Neural progenitor cell (in vitro differentiated cells): ENCODE data around the gene EPS8. TPM values are rescaled to one million over a fixed set of nuclear protein-coding genes. Genes with fewer than 3 reads are reported as not detected.

Experiments
- DNase-seq: peaks from one replicate; pipeline ENCODE4 v3.0.0-alpha.2; 2016; ENCODE audit warnings: low spot score
- H2AFZ ChIP-seq: fragments of 200-600 bp; sonication (generic); replicated peaks from 2 replicates; pipeline ENCODE4 v1.6.1; 2016; ENCODE audit warnings: antibody characterized with exemption
- H3F3A ChIP-seq: fragments of 200-600 bp; sonication (generic); 2 replicates; pipeline ENCODE4 v1.6.1; 2016; ENCODE audit warnings: antibody characterized with exemption, low read depth
- H3K27ac ChIP-seq: fragments of 200-600 bp; sonication (generic); 2 replicates; pipeline ENCODE4 v1.5.1; 2016; ENCODE audit warnings: mild to moderate bottlenecking
- H3K27me3 ChIP-seq: fragments of 200-600 bp; sonication (generic); 2 replicates; pipeline ENCODE4 v1.6.1; 2016; ENCODE audit warnings: mild to moderate bottlenecking, moderate library complexity
- H3K36me3 ChIP-seq: fragments of 200-600 bp; sonication (generic); 2 replicates; pipeline ENCODE4 v1.5.1; 2016
- H3K4me1 ChIP-seq: fragments of 200-600 bp; sonication (generic); 2 replicates; pipeline ENCODE4 v1.6.1; 2016; ENCODE audit warnings: mixed run types
- H3K4me2 ChIP-seq: fragments of 200-600 bp; sonication (generic); 2 replicates; pipeline ENCODE4 v1.6.1; 2016
- H3K4me3 ChIP-seq: fragments of 200-600 bp; sonication (generic); 2 replicates; pipeline ENCODE4 v1.5.1; 2016
- H3K79me2 ChIP-seq: fragments of 200-600 bp; sonication (generic); 2 replicates; pipeline ENCODE4 v1.6.1; 2016; ENCODE audit warnings: low read depth
- H3K9ac ChIP-seq: fragments of 200-600 bp; sonication (generic); 2 replicates; pipeline ENCODE4 v1.6.1; 2016
- H3K9me3 ChIP-seq: fragments of 200-600 bp; sonication (generic); 2 replicates; pipeline ENCODE4 v1.5.1; 2016; ENCODE audit warnings: low read depth
- H4K20me1 ChIP-seq: fragments of 200-600 bp; sonication (generic); 2 replicates; pipeline ENCODE4 v1.6.1; 2016; ENCODE audit warnings: low read depth
- H3K27ac Mint-ChIP-seq: 3 replicates; pipeline ENCODE4 v1.8.0; 2021; ENCODE audit warnings: mixed read lengths
- H3K27me3 Mint-ChIP-seq: 2 replicates; pipeline ENCODE4 v1.8.0; 2022; ENCODE audit warnings: low read depth, mild to moderate bottlenecking, inconsistent platforms, moderate library complexity, mixed read lengths; ENCODE audit not compliant: insufficient read depth
- H3K36me3 Mint-ChIP-seq: 3 replicates; pipeline ENCODE4 v1.8.0; 2021; ENCODE audit warnings: mixed read lengths
- H3K4me1 Mint-ChIP-seq: 3 replicates; pipeline ENCODE4 v1.8.0; 2021; ENCODE audit warnings: mixed read lengths
- H3K4me3 Mint-ChIP-seq: 3 replicates; pipeline ENCODE4 v1.8.0; 2021; ENCODE audit warnings: mild to moderate bottlenecking, moderate library complexity, mixed read lengths
- H3K9me3 Mint-ChIP-seq: 3 replicates; pipeline ENCODE4 v1.8.0; 2020; ENCODE audit warnings: mixed read lengths
- EZH2 ChIP-seq: fragments of 200-600 bp; sonication (generic); IDR thresholded peaks from 2 replicates; pipeline ENCODE4 v1.6.1; 2017; ENCODE audit warnings: antibody characterized with exemption, mild to moderate bottlenecking, moderate library complexity
- EZH2phosphoT487 ChIP-seq: fragments of 200-600 bp; sonication (generic); IDR thresholded peaks from 2 replicates; pipeline ENCODE4 v1.6.1; 2017; ENCODE audit warnings: antibody characterized with exemption
- total RNA-seq: library from RNA; depleted of rRNA; stranded (reverse); fragments of >200 nt; gene quantifications from 2 replicates; pipeline ENCODE4 v1.2.3, GENCODE V29; 2015; ENCODE audit warnings: low replicate concordance
- TF ChIP-seq, protein P1 (sequence below): fragments of 200-600 bp; sonication (generic); IDR thresholded peaks from 2 replicates; pipeline ENCODE4 v1.5.1; 2017; ENCODE audit warnings: antibody characterized with exemption, mild to moderate bottlenecking

EPS8 gene
- total RNA-seq, 1 donor from 2014 or later: 17.0 TPM

- H2AFZ ChIP-seq: no peak overlapping the region
- Mint-ChIP-seq H3K9me3 (peaks cover 33% of the 10 kb centered on the region), H3K27ac (no peak overlapping the region), H3K4me1 (peaks cover 9% of the 10 kb centered on the region), H3K27me3 (peaks cover 5% of the 10 kb centered on the region), H3K36me3 (peaks cover 13% of the 10 kb centered on the region), H3K4me3 (no peak overlapping the region)
- no peak overlapping the region for H3K4me3 ChIP-seq
- TF ChIP-seq EZH2phosphoT487: no peak
- no peak for TF ChIP-seq EZH2
- no peak overlapping the region for H3K27ac ChIP-seq
- no peaks in the 10 kb centered on the region for H3F3A ChIP-seq
- H3K9me3 ChIP-seq: no peaks in the 10 kb centered on the region
- no peaks in the 10 kb centered on the region for H3K79me2 ChIP-seq
- no peaks in the 10 kb centered on the region for H3K27me3 ChIP-seq
- no peak overlapping the region for H3K4me2 ChIP-seq
- H3K36me3 ChIP-seq: no peaks in the 10 kb centered on the region
- no peaks in the 10 kb centered on the region for H4K20me1 ChIP-seq
- H3K9ac ChIP-seq: no peak overlapping the region
- no peak for DNase-seq
- H3K4me1 ChIP-seq: no peaks in the 10 kb centered on the region
These were observed 32.4 kb downstream of the EPS8 start for GRCh38 chr12:15756822-15757221.

- DNase-seq: no peak
- Histone ChIP-seq H3K27me3 (no peaks in the 10 kb centered on the region), H2AFZ (no peak overlapping the region), H3K4me3 (no peak overlapping the region), H3K36me3 (no peaks in the 10 kb centered on the region), H3K27ac (no peak overlapping the region), H3K79me2 (no peaks in the 10 kb centered on the region), H3K9ac (no peak overlapping the region), H3F3A (no peaks in the 10 kb centered on the region), H3K4me2 (no peak overlapping the region), H3K9me3 (no peaks in the 10 kb centered on the region), H3K4me1 (no peaks in the 10 kb centered on the region), H4K20me1 (no peaks in the 10 kb centered on the region)
- Mint-ChIP-seq H3K4me1 (peaks cover 9% of the 10 kb centered on the region), H3K27me3 (peaks cover 2% of the 10 kb centered on the region), H3K27ac (no peak overlapping the region), H3K36me3 (peaks cover 5% of the 10 kb centered on the region), H3K4me3 (no peak overlapping the region), H3K9me3 (peaks cover 19% of the 10 kb centered on the region)
- TF ChIP-seq, protein P1, sequence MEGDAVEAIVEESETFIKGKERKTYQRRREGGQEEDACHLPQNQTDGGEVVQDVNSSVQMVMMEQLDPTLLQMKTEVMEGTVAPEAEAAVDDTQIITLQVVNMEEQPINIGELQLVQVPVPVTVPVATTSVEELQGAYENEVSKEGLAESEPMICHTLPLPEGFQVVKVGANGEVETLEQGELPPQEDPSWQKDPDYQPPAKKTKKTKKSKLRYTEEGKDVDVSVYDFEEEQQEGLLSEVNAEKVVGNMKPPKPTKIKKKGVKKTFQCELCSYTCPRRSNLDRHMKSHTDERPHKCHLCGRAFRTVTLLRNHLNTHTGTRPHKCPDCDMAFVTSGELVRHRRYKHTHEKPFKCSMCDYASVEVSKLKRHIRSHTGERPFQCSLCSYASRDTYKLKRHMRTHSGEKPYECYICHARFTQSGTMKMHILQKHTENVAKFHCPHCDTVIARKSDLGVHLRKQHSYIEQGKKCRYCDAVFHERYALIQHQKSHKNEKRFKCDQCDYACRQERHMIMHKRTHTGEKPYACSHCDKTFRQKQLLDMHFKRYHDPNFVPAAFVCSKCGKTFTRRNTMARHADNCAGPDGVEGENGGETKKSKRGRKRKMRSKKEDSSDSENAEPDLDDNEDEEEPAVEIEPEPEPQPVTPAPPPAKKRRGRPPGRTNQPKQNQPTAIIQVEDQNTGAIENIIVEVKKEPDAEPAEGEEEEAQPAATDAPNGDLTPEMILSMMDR: no peak
- no peak for TF ChIP-seq EZH2phosphoT487
- no peak for TF ChIP-seq EZH2
These were observed 35.0 kb downstream of the EPS8 start for GRCh38 chr12:15754233-15754632.

GRCh38 chr12:15752785-15753184 is 36.4 kb downstream of the EPS8 start:
- TF ChIP-seq, protein P1: no peak
- TF ChIP-seq EZH2phosphoT487: no peak
- TF ChIP-seq EZH2: no peak
- peaks cover 3% of the 10 kb centered on the region for H3K36me3 Mint-ChIP-seq
- Histone ChIP-seq H2AFZ (no peak overlapping the region), H3F3A (no peaks in the 10 kb centered on the region), H3K4me3 (no peak overlapping the region), H3K4me2 (no peak overlapping the region), H3K4me1 (no peaks in the 10 kb centered on the region), H3K9me3 (no peaks in the 10 kb centered on the region), H3K36me3 (no peaks in the 10 kb centered on the region), H3K27me3 (no peaks in the 10 kb centered on the region), H4K20me1 (no peaks in the 10 kb centered on the region), H3K27ac (no peak overlapping the region), H3K79me2 (no peaks in the 10 kb centered on the region), H3K9ac (no peak overlapping the region)
- no peak for DNase-seq
- H3K4me3 Mint-ChIP-seq: no peak overlapping the region
- peaks cover under 1% of the 10 kb centered on the region for H3K27me3 Mint-ChIP-seq
- peaks cover 18% of the 10 kb centered on the region for H3K9me3 Mint-ChIP-seq
- peaks cover 3% of the 10 kb centered on the region for H3K4me1 Mint-ChIP-seq
- no peak overlapping the region for H3K27ac Mint-ChIP-seq

GRCh38 chr12:15751741-15752140 is 37.4 kb downstream of the EPS8 start:
- H3K36me3 Mint-ChIP-seq: peaks cover 4% of the 10 kb centered on the region
- Histone ChIP-seq H3K4me1 (no peaks in the 10 kb centered on the region), H3K9me3 (no peaks in the 10 kb centered on the region), H3F3A (no peaks in the 10 kb centered on the region), H3K4me2 (no peak overlapping the region), H3K27me3 (no peaks in the 10 kb centered on the region), H2AFZ (no peak overlapping the region), H3K9ac (no peak overlapping the region), H3K27ac (no peak overlapping the region), H3K79me2 (no peaks in the 10 kb centered on the region), H4K20me1 (no peaks in the 10 kb centered on the region), H3K36me3 (no peaks in the 10 kb centered on the region), H3K4me3 (no peak overlapping the region)
- DNase-seq: no peak
- TF ChIP-seq, protein P1: no peak
- no peak for TF ChIP-seq EZH2
- no peak for TF ChIP-seq EZH2phosphoT487
- no peak overlapping the region for H3K4me3 Mint-ChIP-seq
- no peaks in the 10 kb centered on the region for H3K27me3 Mint-ChIP-seq
- H3K9me3 Mint-ChIP-seq: peaks cover 18% of the 10 kb centered on the region
- no peaks in the 10 kb centered on the region for H3K4me1 Mint-ChIP-seq
- no peak overlapping the region for H3K27ac Mint-ChIP-seq
